ENCODE measurements around the gene MXI1.
A peak's percentile ranks its signal among the peaks of the same experiment; 100 is the strongest.
"Not testable (repeated sequence)": the region's sequence is repeated elsewhere in the genome, so short reads cannot be mapped to it uniquely, and the experiment has no call there.

The MXI1 gene

DNA sequence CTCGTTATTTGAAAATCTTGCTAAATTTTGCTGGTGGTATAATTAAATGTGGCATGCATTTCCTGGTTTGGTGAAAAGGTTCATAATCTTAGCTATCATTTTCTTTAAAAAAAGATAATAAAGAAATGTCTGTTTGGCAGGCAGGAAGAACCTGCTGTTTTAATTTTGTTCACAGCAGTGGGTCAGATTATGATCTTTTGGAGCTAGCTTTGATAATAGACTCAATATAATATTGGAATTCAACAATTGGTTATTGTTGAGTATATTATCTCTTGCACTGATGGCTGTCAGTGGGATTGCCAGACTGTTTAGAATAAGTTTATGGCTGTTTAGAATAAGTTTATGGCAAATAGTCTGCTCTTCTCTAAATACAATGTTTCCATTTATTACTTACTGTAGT, 35.1 kb downstream of the MXI1 start:
- DNase-seq, result no peak

DNA sequence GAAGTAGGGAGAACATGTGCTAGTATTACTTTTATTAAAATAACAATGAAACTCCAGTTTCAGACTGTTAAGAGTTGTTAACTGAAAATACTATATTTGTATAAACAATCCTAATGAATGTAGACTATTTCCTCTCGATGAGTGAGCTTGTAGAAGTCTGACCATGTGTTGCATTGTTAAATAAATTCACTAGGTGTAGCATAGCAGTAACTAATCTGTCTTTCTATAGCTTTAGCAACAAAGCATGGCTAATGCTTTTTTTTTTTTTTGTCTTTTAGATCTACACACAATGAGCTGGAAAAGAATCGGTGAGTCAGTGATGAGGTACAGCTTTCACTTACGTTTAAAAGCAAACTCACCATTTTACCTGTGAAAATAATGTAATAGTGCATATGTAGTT, 37.1 kb downstream of the MXI1 start:
- no peak for DNase-seq

DNA sequence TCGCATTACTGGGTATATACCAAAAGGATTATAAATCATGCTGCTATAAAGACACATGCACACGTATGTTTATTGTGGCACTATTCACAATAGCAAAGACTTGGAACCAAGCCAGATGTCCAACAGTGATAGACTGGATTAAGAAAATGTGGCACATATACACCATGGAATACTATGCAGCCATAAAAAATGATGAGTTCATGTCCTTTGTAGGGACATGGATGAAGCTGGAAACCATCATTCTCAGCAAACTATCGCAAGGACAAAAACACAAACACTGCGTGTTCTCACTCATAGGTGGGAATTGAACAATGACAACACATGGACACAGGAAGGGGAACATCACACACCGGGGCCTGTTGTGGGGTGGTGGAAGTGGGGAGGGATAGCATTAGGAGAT, 40.4 kb downstream of the MXI1 start:
- not testable (repeated sequence) for DNase-seq

DNA sequence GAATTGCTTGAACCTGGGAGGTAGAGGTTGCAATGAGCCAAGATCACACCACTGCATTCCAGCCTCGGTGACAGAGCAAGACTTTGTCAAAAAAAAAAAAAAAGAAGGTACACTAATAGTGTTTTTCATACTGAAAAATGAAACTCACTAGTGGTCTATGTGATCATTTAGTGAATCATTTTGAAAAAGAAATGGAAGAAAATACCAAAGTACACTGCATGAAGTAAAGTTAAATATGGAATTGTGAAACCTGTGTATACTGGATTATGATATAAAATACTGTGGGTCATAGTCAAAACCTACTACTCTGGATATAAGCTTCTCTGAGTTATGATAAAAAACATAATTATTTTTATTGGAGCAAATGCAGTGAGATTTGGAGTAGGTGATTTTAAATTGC, 42.1 kb downstream of the MXI1 start:
- DNase-seq, result not testable (repeated sequence)

DNA sequence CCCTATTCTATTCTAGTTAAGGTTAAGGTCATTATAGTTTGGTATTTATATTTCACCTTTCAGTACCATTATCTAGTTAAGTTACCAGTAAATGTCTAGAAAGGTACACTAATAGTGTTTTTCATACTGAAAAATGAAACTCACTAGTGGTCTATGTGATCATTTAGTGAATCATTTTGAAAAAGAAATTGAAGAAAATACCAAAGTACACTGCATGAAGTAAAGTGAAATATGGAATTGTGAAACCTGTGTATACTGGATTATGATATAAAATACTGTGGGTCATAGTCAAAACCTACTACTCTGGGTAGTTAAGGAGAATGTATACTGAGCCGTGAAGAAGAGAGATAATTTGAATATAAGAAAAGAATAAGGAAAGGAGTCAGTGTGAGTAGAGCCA, 44.0 kb downstream of the MXI1 start:
- DNase-seq, result not testable (repeated sequence)

DNA sequence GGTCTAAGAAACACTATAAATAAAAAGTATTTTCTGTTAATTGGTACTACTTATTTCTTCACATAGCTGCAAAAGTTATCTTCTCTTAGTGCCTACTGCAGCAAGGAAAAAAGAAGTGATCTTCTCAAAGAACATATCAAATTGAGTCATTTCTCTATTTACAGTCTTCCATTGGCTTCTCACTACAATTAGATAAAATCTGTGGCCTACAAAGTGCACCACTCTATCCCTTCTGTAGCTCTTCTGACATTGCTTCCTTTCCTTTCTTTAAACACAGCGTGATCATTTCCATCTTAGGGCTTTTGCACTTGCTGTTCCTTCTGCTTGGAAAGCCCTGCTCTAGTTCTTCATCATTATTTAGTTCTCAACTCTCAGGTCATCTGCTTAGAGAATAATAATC, 44.7 kb downstream of the MXI1 start:
- DNase-seq, result no peak

DNA sequence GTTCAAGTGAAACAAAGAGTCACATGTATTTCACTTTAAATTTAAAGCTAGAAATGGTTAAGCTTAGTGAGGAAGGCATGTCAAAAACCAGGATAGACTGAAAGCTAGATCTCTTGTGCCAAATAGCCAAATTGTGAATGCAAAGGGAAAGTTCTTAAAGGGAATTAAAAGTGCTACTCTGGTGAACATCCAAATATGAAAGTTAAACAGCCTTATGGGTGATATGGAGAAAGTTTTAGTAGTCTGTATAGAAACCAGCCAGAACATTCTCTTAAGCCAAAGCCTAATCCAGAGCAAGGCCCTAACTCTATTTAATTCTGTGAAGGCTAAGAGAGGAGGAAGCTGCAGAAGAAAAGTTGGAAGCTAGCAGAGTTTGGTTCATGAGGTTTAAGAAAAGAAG, 47.1 kb downstream of the MXI1 start:
- DNase-seq, result peak in 1 of 2 donors; percentile 2

DNA sequence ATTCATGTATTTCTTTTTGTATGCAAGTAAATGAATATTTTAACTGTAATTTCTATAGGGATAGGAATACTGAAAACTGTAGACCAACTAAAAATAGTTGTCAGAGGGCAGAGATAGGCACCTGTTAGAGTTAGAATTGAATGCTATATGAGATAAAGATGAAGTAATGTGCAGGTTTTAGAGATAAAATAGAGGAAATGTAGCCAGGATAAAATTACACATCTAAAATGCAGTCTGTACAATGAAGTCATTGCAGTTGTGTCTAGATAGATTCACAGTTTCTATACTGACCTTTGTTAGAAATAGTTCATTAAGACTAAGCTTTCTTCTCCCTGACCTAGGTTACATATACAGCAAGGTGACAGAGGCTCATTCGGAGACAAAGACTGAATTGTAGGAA, 51.1 kb downstream of the MXI1 start:
- no peak for DNase-seq

DNA sequence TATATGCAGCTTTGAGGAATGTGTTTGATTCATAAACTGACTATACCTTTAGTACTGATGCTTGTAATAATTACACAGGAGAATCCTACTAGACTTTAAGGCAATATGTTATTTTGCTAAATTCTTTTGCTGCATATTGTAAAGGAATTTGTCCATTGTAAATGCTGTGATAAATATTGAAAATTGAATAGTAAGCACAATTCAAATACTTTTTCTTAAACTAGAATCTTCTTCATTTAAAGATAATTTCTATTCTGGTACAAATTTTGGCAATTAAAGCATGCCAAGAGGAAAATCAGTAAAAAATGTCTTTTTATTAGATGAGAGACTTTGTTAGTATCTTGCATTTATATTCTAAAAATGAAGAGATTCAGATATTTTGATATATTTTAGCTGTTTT, 51.9 kb downstream of the MXI1 start:
- no peak for DNase-seq

DNA sequence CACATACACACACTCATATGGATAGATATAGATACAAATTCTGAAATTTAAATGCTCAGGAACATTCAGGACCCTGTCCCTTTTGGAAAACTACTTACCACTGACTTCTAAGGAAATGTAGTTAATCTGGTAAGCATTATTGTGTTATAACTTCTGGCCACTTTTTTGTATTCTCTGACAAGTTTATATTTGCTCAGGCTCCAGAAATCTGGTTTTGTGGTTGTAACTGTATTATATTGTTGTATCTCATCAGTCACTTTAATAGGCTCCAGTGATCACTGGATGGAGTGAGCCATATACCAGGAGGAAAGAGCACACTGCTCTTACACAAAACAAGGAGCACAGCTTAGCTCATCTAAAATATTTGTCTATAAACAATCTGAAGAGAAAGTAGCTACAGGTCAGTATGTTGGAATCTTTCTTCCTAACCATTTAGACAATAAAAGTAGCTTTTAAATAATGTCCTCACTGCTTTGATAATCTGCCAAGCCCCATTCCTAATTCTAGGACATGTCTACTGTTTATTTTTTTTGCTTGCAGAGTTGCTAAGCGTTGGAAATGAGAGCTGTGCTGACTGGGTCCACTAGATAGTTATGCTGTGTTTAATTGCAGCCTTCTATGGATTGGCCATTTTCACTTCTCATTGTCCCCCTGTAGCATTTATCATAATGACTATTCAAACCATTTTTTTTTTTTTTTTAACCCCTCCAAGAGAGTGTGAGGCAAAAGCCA, 53.5 kb downstream of the MXI1 start:
- DNase-seq, result no peak

DNA sequence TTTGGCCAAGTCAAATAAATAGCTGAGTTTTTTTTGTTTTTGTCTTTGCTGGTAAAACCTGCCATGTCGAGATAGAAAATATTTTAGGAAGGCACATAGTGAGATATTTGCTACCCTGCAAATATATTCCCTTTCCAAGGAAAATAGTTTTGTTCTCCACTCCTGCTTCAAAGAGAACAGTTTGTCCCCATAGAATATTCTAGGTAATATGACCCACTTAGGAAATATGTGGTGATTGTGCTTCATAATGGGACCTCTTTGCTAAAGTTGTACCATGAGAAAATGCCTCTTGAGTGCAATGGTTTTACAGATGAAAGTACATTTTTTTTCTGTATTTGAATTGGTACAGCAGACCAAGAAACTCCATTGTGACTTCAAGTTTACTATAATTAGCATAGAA, 55.8 kb downstream of the MXI1 start:
- no peak for DNase-seq

DNA sequence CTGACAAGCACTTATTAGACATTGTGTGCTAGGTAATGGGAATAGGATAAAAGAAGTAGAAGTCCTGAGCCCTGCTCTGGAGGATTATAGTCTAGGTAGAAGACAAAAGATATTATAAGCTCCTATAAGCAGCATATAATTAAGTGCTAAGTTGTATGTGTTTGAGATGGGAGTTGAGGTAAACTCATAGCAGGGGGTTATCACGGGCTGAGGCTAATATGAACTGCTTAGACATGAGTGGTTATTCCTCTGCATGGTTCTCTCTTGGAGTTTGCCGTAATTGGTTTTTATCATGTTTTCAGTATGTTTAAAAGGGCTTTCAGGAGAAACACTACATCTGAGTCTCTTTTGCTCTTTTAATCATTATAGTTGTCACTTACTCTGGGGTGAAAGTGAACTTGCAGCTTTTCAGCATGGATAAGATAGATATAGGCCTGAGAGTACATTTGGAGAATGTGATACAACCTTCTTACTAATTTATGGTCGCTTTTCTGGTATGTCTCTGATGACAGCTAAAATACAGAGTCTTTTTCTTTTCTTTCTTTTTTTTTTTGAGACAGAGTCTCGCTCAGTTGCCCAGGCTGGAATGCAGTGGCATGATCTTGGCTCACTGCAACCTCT, 58.3 kb downstream of the MXI1 start:
- DNase-seq, result no peak

DNA sequence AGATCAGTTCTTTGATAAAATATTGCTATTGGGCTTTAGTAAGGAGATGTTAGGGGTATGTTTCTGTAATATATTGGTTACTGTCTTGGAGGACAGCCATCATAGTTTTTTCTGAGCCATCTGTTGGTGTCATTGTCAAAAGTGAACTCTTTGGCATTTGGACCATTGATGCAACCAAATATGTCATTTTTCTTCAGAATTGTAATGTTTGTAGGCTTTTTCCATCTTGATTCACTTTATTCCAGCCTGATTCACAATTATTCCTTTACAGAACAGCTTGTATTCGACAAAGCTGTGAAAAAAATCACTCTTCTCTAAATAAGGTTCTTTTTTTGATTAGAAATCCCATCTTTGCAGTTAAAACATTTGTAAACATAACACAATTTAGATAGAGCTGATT, 59.9 kb downstream of the MXI1 start:
- no peak for DNase-seq

DNA sequence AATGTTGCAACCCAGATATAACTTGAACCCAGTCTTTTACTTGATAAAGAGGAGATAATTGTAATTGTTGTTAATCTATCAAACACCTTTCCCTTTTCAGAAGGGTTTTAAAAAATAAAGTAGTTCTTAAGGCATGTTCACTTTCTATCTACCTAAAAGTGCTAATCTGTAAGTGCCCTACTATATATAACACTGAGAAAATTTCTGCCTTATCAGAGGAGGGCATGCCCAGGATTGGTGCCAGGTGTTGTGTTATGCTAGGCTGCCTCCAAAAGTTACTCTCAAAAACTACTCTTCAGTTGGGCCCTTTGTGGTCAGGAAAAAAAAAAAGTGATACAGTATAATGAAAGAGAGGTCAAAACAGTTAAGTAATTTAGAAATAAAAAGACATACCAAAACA, 61.0 kb downstream of the MXI1 start:
- no peak for DNase-seq

DNA sequence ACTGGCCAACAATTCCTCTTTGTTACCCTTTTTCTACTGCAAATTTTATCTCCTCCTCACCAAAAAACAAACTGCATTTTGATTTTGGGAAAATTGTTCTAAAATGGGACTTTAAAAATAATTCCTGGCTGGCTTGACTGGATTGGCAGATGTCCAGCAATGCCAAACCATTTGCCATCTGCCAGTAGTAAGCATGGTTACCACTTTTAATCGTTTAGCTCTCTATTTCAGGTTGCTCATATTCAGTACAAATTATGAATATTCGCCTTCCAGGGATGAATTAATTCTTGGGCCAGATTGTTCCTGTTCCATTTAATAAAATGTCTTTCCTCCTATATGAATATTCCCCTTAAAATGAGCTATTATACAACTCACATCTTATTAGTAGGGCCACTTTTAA, 61.6 kb downstream of the MXI1 start:
- DNase-seq, result no peak

DNA sequence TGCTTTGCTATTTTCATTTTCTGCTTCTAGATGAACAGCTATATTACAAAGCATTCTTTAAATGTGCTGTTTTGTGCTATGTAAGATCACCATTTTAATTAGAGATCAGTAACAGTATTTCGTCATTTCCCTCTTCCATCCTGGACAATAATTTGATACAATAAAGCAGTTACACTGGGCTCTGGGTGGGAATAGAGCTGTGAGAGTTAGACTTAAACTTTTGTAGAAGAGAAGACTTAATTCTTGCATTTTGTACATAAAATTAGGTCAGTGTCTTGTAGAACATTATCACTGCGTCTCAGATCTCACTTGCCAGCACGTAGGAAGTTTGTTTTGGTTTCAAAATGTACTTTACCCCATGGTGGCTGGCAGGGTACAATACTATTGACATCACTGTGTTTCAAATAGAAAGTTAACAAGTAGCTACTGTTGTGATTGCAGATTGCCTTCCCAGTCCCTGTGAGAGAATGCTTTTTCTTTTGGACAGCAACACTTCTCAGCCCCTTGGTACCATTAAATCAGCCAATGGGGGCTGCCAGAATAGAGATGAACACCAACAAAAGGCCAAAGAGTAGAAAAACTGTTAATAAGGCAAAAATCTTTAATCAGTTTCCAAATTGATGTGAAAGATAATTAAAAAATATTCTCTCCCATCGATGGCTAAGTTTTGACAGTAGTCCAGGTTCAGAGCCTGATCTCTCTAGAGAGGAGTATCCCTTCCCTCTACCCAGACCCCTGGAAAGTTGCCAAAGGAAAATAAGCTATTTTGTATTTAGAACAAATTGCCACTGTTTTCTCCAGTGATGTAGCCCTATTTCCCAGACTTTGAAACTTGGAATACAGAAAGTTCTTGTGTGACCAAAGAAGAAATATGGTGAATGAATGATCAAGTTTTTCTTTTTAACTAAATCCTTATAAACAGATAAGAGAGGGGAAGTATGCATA, 62.2 kb downstream of the MXI1 start:
- DNase-seq, result peak; percentile 49 to 54

DNA sequence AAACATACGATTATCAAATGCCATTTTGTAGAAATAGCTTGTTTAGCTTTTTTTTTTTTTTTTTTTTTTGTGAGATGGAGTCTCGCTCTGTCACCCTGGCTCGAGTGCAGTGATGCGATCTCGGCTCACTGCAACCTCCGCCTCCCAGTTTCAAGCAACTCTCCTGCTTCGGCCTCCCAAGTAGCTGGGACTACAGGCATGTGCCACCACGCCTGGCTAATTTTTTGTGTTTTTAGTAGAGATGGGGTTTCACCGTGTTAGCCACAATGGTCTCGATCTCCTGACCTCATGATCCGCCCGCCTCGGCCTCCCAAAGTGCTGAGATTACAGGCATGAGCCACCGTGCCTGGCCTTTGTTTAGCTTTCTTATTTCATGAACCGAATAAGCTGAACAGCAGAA, 65.6 kb downstream of the MXI1 start:
- DNase-seq, result not testable (repeated sequence)

DNA sequence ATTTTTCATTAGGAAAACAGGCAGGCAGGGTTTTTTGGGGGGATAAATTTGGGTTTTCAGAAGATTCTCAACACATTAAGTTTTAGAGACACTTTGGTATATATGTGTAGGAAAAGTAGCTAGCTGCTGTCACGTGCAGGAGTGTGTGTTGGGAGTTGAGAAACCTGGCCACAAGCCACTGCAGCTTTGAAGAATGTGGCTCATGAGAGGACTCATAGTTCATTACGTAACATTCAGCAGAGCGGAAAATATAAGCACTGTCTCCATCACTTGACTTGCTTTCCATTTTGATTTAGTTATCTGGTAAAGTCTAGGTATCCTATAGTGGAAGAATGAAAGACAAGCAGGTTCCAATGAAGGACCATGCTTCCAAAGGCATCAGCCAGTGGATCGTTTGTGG, 66.1 kb downstream of the MXI1 start:
- DNase-seq, result peak; percentile 64 to 79

DNA sequence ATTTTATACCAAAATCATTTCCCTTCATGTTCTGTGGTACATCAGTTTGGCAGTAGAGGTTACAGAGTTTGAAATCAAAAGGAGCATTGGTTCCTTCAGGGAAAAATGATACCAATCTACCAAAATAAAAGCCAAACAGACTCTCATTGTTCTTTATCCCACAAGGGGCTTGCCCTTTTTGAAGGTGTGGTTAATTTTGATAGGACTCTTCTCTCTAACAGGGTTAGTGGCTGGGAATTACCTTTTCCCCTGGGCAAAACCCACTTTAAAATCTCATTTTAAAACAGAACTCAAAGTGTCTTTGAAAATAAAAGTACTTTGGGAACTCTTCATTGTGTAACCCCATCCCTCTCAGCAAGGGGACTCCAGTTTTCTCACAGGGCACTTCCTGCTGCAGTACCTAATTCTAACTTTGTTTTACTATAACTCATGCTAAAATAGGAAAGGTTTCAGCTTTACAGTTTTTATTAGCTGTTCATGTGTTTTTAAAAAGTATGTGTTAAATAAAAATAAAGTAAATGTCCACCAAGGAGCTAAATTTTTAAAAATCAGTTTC, 66.7 kb downstream of the MXI1 start:
- no peak for DNase-seq

DNA sequence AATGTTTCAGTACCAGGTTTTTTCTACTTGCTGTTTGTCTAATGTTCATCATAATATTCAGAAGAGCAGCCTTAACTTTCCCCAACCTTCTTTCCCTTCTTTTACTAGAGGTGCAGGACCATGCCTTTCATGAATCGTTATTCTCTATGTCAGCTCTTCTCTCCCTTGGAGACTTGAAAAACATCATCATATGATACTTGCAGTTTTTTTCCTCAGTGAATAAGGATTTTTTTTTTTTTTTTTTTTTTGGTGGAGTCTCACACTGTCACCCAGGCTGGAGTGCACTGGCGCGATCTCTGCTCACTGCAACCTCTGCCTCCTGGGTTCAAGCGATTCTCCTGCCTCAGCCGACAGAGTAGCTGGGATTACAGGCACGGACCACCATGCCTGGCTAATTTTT, 67.2 kb downstream of the MXI1 start:
- no peak for DNase-seq

DNA sequence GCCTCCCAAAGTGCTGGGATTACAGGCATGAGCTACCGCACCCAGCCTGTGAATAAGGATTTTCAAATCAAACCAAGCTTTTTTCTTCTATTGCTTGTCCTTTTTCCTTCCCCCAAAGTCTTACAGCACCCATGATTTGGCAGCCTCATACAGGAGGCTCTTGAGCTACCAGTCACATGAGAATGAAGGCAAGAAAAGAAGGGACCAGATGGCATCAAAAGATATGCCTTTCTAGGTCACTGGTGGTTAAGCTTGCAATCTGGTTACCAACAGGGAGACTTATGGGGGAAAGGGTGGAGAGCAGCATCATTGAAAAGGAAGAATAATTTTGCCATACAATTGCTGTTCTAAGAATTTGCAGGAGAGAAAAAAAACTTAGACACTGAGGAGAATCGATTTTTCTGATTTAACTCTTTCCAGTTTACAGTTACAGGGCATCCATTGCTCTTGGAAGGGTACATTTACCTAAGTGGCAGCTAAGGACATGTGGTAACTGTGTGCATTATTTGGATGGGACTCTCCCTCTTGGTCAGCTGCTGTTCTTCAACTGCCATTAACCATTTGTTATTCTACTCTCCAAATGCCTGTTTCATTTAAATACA, 67.8 kb downstream of the MXI1 start:
- DNase-seq, result no peak

DNA sequence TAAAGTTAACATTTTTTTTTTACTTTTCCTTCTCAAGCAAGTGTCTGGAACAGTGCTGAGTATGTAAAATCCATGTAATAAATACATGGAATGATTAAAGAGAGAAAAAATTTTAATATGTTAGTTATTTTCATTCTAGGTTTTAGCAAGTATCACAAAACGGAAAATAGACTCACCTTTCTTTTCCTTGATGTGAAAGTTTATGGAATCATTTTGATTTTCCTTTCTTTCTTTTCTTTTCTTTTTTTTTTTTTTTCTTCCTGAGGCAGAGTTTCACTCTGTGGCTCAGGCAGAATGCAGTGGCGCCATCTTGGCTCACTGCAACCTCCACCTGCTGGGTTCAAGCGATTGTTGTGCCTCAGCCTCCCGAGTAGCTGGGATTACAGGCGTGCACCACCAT, 69.2 kb downstream of the MXI1 start:
- no peak for DNase-seq

DNA sequence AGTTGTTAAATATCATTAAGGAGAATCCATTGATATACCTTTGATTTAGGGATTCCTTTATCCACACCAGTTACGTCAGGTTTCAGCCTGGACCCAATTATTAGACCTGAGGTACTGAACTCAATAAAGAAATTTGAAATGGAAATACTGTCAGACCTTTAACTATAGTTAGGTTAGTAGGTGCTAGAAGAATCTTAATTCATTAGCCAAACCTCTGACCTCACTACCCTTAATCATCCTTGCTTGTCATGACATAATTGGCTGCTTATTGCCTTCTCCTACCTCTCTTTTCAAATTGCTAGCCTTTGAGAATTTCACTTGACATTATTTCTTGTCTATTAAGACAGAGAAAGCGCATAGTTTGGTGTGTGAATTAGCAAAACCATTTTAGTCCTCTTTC, 70.2 kb downstream of the MXI1 start:
- DNase-seq, result no peak
